Ascending aorta (tissue), 2 donors: ENCODE results near the gene GPC6. TPM values are rescaled to one million over a fixed set of nuclear protein-coding genes. Genes with fewer than 3 reads are reported as not detected.

Experiments used
- DNase-seq, 2 donors: peaks; one replicate each; pipeline ENCODE4 v3.0.0-alpha.2; 2019; ENCODE audit warnings: low spot score in 2 of 2
- H3K27ac ChIP-seq, 2 donors: fragments of 200-600 bp; sonication (generic); one replicate each; pipeline ENCODE4 v1.5.1; 2016 to 2017; ENCODE audit warnings: mild to moderate bottlenecking in 1 of 2
- H3K27me3 ChIP-seq: fragments of 200-600 bp; sonication (generic); one replicate; pipeline ENCODE4 v1.5.1; 2017
- H3K36me3 ChIP-seq, 2 donors: fragments of 200-600 bp; sonication (generic); one replicate each; pipeline ENCODE4 v1.5.1; 2016
- H3K4me1 ChIP-seq, 2 donors: fragments of 200-600 bp; sonication (generic); one replicate each; pipeline ENCODE4 v1.5.1; 2016 to 2017; ENCODE audit warnings: mild to moderate bottlenecking in 1 of 2
- H3K4me3 ChIP-seq, 2 donors: fragments of 200-600 bp; sonication (generic); one replicate each; pipeline ENCODE4 v1.5.1; 2016 to 2017; ENCODE audit warnings: mild to moderate bottlenecking in 1 of 2
- H3K9me3 ChIP-seq, 2 donors: fragments of 200-600 bp; sonication (generic); one replicate each; pipeline ENCODE4 v1.5.1; 2016
- intact Hi-C: fragments of 100-400 bp; cut with DNase I; formaldehyde crosslinking; loops from one replicate; pipeline ENCODE4 v1.15.1; 2023
- total RNA-seq: library from RNA; depleted of rRNA; stranded (reverse); fragments of >200 nt; gene quantifications from one replicate; pipeline ENCODE4 v1.1.0, GENCODE V29; 2016
- TF ChIP-seq, protein P1 (sequence below), 3 experiments: fragments of 200-600 bp in 2 of 3; fragments of 450-650 bp in 1 of 3; sonication (generic) in 2 of 3; IDR thresholded peaks; one replicate each; pipeline ENCODE4 v1.5.1; 2016 to 2019; ENCODE audit warnings: antibody characterized with exemption in 3 of 3, mild to moderate bottlenecking in 1 of 3, moderate library complexity in 1 of 3

The GPC6 gene
- total RNA-seq, 1 donor from 2014 or later, result 23.2 TPM

DNA sequence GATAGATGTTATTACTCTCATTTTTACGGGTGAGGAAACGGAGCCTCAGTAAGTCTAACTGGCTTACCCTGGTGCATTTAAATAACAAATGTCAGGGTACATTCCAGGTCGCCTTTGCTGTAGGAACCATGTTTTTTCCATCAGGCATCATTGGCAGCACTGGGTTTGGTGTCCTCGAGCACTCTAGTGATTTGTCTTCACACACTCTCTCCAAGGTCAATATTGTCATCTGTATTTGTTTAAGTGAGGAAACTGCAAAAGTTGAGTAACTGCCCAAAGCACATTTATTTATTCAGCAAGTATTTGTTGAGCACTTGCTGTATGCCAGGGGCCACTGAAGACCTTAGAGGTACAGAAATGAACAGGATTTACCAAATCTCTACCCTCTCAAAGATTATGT lies 1174.3 kb downstream of the GPC6 start:
- TF ChIP-seq, protein P1, sequence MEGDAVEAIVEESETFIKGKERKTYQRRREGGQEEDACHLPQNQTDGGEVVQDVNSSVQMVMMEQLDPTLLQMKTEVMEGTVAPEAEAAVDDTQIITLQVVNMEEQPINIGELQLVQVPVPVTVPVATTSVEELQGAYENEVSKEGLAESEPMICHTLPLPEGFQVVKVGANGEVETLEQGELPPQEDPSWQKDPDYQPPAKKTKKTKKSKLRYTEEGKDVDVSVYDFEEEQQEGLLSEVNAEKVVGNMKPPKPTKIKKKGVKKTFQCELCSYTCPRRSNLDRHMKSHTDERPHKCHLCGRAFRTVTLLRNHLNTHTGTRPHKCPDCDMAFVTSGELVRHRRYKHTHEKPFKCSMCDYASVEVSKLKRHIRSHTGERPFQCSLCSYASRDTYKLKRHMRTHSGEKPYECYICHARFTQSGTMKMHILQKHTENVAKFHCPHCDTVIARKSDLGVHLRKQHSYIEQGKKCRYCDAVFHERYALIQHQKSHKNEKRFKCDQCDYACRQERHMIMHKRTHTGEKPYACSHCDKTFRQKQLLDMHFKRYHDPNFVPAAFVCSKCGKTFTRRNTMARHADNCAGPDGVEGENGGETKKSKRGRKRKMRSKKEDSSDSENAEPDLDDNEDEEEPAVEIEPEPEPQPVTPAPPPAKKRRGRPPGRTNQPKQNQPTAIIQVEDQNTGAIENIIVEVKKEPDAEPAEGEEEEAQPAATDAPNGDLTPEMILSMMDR (IDR thresholded peaks at IDR 0.05), result no peak
- Histone ChIP-seq H3K36me3 (peaks cover 0 to 3% of the 10 kb centered on the region in 2 donors), H3K4me1 (no peaks in the 10 kb centered on the region), H3K27me3 (no peaks in the 10 kb centered on the region), H3K9me3 (no peaks in the 10 kb centered on the region), H3K4me3 (no peak overlapping the region), H3K27ac (no peak overlapping the region)
- intact Hi-C loops, result no loop called here
- no peak for DNase-seq

DNA sequence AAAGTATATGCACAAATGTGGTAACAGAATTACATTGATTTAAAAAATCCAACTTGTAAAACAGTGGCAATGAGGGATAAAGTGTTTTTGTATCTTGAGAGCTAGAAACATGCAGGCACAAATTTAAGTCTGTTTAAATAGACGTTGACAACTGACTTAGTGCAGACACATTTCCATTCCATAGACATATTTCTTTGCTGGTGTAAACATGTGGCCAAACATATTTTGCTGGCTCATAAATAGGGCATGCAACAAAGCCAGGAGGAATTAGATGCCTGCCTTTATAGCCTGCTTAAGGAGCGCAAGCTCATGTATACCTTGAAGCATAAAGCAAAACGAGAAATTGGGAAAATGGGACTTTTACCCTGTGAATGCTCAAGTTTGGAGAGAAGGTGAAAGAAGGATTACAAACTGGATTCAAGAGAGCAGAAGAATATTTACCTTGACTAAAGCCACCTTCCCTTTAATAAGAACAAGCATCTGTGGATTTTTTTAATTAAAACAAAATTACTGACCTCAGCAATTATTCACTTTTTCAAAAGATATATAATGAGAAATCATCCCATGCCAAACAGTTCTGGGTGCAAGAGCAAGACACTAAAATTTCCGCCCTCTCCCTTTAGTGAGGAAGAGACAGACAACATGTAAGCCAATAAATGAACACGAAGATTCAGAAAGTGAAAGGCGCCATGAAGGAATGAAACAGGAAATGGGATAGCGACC lies 1181.9 kb downstream of the GPC6 start:
- TF ChIP-seq, protein P1 (IDR thresholded peaks at IDR 0.05), result no peak

DNA sequence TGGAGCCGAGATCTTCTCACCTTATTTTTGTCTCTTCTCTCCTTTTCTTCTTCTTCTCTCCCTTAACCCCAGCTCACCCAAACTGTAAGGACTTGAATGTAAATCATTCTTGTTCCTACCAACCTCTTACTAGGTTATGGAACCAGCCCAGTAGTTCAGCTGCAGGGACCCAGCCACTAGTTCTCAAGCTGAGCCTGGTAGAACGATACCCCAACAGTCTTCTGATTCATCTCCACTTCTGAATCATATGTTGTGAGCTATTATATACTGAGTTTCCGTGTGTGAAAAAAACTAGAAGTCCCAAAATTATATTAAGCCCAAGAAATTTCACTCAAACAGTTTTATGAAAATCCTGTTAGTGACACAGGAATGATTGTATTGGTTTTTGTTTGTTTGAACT lies 1185.1 kb downstream of the GPC6 start:
- TF ChIP-seq, protein P1 (IDR thresholded peaks at IDR 0.05), result no peak
- Histone ChIP-seq H3K36me3 (no peaks in the 10 kb centered on the region), H3K27ac (no peak overlapping the region), H3K4me1 (no peaks in the 10 kb centered on the region), H3K9me3 (no peaks in the 10 kb centered on the region), H3K4me3 (no peak overlapping the region), H3K27me3 (no peaks in the 10 kb centered on the region)
- no peak for DNase-seq
- intact Hi-C loops, result no loop called here

More for the DNA sequence above, 1181.9 kb downstream of the GPC6 start:
- no peak overlapping the region for H3K4me3 ChIP-seq
- no peaks in the 10 kb centered on the region for H3K4me1 ChIP-seq
- no peaks in the 10 kb centered on the region for H3K9me3 ChIP-seq
- DNase-seq, result no peak
- H3K27me3 ChIP-seq, result no peaks in the 10 kb centered on the region
- intact Hi-C loops, result no loop called here
- H3K27ac ChIP-seq, result no peak overlapping the region
- H3K36me3 ChIP-seq, result no peaks in the 10 kb centered on the region

DNA sequence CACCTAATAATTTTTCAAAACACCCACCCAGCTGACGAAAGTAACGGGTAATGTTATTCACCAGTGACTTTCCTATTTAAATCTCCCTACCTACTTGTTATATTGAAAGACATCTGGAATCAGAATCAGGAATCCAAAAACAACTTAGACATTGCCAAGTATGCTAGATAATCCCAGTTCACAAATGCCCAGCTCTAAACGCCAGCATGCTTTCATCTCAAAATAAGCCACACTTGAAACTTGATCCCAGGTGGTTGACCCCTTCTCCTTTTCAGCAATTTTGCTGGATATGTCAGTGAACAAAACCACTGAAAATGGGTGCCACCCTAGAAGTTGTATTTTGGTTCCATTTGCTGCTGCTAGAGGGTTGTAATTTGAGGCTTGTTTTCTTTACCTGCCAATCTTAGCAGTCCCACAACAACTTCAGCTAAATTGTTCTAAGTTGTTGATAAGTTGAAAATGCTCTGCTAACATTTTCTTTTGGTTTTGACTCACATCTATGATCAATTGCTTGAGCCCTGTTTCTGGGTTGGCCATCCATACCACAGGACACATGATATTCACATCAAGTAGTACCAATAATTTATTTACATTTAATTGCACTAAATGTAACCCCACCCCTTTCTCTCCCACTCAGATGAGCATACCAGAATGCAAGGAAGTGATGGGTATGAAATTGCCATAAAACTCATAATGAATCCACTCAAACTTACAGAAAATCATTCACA lies 1186.4 kb downstream of the GPC6 start:
- H3K27ac ChIP-seq, result no peak overlapping the region
- no peak overlapping the region for H3K4me3 ChIP-seq
- no peaks in the 10 kb centered on the region for H3K27me3 ChIP-seq
- TF ChIP-seq, protein P1 (IDR thresholded peaks at IDR 0.05), result no peak
- no peaks in the 10 kb centered on the region for H3K4me1 ChIP-seq
- DNase-seq, result no peak
- no peaks in the 10 kb centered on the region for H3K36me3 ChIP-seq
- intact Hi-C loops, result no loop called here
- no peaks in the 10 kb centered on the region for H3K9me3 ChIP-seq

DNA sequence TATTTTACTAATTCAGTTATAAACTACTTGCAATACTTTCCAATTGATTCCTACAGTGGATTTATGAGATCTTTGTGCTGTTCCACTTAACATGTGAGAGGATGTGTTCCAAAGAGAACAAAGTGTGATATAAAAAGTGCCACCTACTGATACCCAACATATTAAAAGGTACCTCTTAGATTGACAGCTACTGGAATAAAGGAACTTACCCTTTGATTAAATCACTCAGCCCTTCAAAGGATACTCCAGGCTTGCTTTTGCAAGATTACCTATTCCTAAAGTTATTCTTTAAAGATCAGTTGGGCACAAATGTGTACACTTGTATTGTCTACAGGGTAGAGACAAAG lies 1187.0 kb downstream of the GPC6 start:
- TF ChIP-seq, protein P1 (IDR thresholded peaks at IDR 0.05), result no peak
- no peak for DNase-seq
- H3K4me3 ChIP-seq, result no peak overlapping the region
- intact Hi-C loops, result no loop called here
- H3K27ac ChIP-seq, result no peak overlapping the region
- H3K27me3 ChIP-seq, result no peaks in the 10 kb centered on the region
- H3K9me3 ChIP-seq, result no peaks in the 10 kb centered on the region
- H3K4me1 ChIP-seq, result no peaks in the 10 kb centered on the region
- no peaks in the 10 kb centered on the region for H3K36me3 ChIP-seq
